SU-DHL-6 (cell line): Measurements from ENCODE around the gene ABCG2.

Experiments
- H2AFZ ChIP-seq: fragments of 200-600 bp; sonication (generic); 2 replicates; pipeline ENCODE4 v1.6.1; 2014; ENCODE audit warnings: low read depth, mild to moderate bottlenecking, moderate library complexity, mixed read lengths, antibody characterized with exemption, low read length; ENCODE audit not compliant: severe bottlenecking
- H3F3A ChIP-seq: fragments of 200-600 bp; shearing (Covaris generic); 2 replicates; pipeline ENCODE4 v1.6.0; 2016; ENCODE audit warnings: antibody characterized with exemption, mild to moderate bottlenecking; ENCODE audit not compliant: insufficient read depth
- H3K27ac ChIP-seq: fragments of 200-600 bp; sonication (generic); 2 replicates; pipeline ENCODE4 v1.5.1; 2016; ENCODE audit warnings: low read depth, mild to moderate bottlenecking, low read length, moderate library complexity, mixed read lengths
- H3K27me3 ChIP-seq: fragments of 200-600 bp; sonication (generic), shearing (Covaris generic); 2 replicates; pipeline ENCODE4 v1.6.0; 2014; ENCODE audit warnings: mild to moderate bottlenecking, low read length
- H3K36me3 ChIP-seq: fragments of 200-600 bp; sonication (generic); 2 replicates; pipeline ENCODE4 v1.6.1; 2014; ENCODE audit warnings: mild to moderate bottlenecking, low read length, mixed read lengths
- H3K4me2 ChIP-seq: fragments of 300-600, 200-600 bp; shearing (Covaris generic), sonication (generic); 2 replicates; pipeline ENCODE4 v1.6.0; 2014; ENCODE audit warnings: low read length, low read depth, mild to moderate bottlenecking; ENCODE audit not compliant: poor library complexity, severe bottlenecking
- H3K4me3 ChIP-seq: fragments of 200-600 bp; sonication (generic); 2 replicates; pipeline ENCODE4 v1.5.1; 2014; ENCODE audit warnings: antibody characterized with exemption, low read length, mild to moderate bottlenecking, mixed read lengths; ENCODE audit not compliant: insufficient read depth, poor library complexity, severe bottlenecking
- H3K79me2 ChIP-seq: fragments of 200-600 bp; sonication (generic); 2 replicates; pipeline ENCODE4 v1.6.1; 2014; ENCODE audit warnings: mild to moderate bottlenecking, low read length, moderate library complexity; ENCODE audit not compliant: insufficient read depth
- H3K9ac ChIP-seq: fragments of 200-600 bp; sonication (generic); 2 replicates; pipeline ENCODE4 v1.7.0; 2014; ENCODE audit warnings: mild to moderate bottlenecking, low read length
- H3K9me2 ChIP-seq: fragments of 200-600 bp; sonication (generic); replicated peaks from 2 replicates; pipeline ENCODE4 v1.6.1; 2014; ENCODE audit warnings: low read length; ENCODE audit not compliant: insufficient read depth
- H3K9me3 ChIP-seq: fragments of 200-600 bp; sonication (generic); 2 replicates; pipeline ENCODE4 v1.6.1; 2014; ENCODE audit warnings: low read length, mixed read lengths; ENCODE audit not compliant: insufficient read depth
- H4K20me1 ChIP-seq: fragments of 200-600 bp; sonication (generic); 2 replicates; pipeline ENCODE4 v1.6.1; 2014; ENCODE audit warnings: low read depth, mild to moderate bottlenecking, antibody characterized with exemption, low read length, moderate library complexity, mixed read lengths
- CTCF ChIP-seq: fragments of 200-600 bp; sonication (generic); IDR thresholded peaks from one replicate; pipeline ENCODE4 v1.5.1; 2017; ENCODE audit warnings: antibody characterized with exemption, mild to moderate bottlenecking, low read length, moderate library complexity; ENCODE audit not compliant: insufficient read depth, poor library complexity, severe bottlenecking
- EZH2phosphoT487 ChIP-seq: fragments of 200-600 bp; sonication (generic), shearing (Covaris generic); conservative IDR thresholded peaks from 2 replicates; pipeline ENCODE4 v1.6.1; 2018; ENCODE audit warnings: mild to moderate bottlenecking, antibody characterized with exemption, low read length, moderate library complexity, mixed read lengths

The ABCG2 gene

GRCh38 chr4:88041626-88042025 lies 116.8 kb downstream of the ABCG2 start:
- Histone ChIP-seq H3K79me2 (no peaks in the 10 kb centered on the region), H3K9me2 (no peaks in the 10 kb centered on the region), H4K20me1 (no peaks in the 10 kb centered on the region), H3F3A (no peaks in the 10 kb centered on the region), H3K9me3 (no peaks in the 10 kb centered on the region), H3K36me3 (no peaks in the 10 kb centered on the region), H3K27ac (no peak overlapping the region), H3K27me3 (no peaks in the 10 kb centered on the region), H3K4me3 (no peak overlapping the region), H3K9ac (no peak overlapping the region), H2AFZ (no peak overlapping the region), H3K4me2 (no peak overlapping the region)
- no peak for TF ChIP-seq EZH2phosphoT487
- no peak for TF ChIP-seq CTCF

- Histone ChIP-seq H3K9me2 (no peaks in the 10 kb centered on the region), H3K27me3 (no peaks in the 10 kb centered on the region), H3K9me3 (no peaks in the 10 kb centered on the region), H2AFZ (no peak overlapping the region), H3K9ac (no peak overlapping the region), H3K79me2 (no peaks in the 10 kb centered on the region), H4K20me1 (no peaks in the 10 kb centered on the region), H3K27ac (no peak overlapping the region), H3K36me3 (no peaks in the 10 kb centered on the region), H3K4me2 (no peak overlapping the region), H3F3A (no peaks in the 10 kb centered on the region), H3K4me3 (no peak overlapping the region)
- TF ChIP-seq EZH2phosphoT487, result no peak
Measured at GRCh38 chr4:88040707-88041106, 117.7 kb downstream of the ABCG2 start.
